Measurements from ENCODE around the gene ATP11A. TPM values are rescaled to one million over a fixed set of nuclear protein-coding genes. Genes with fewer than 3 reads are reported as not detected.

Gene ATP11A
- total RNA-seq, 1 experiment from 2014 or later = 9.4 TPM

GRCh38 chr13:112910016-112910415 is 220.2 kb downstream of the ATP11A start:
- no peaks in the 10 kb centered on the region for H3K9me3 ChIP-seq (ENCODE audit: low read depth, low read length, poor library complexity, severe bottlenecking)
- H3K36me3 ChIP-seq (ENCODE audit: insufficient read depth, low read length, poor library complexity, severe bottlenecking) = no peaks in the 10 kb centered on the region
- no peak for DNase-seq (ENCODE audit: low spot score)
- intact Hi-C loops (cut with micrococcal nuclease; ENCODE audit: unreplicated experiment) = no loop called here
- ChIA-PET CTCF (no interaction called here), POLR2A (ENCODE audit: low non-redundant PET) (no interaction called here)
- H3K4me1 ChIP-seq (ENCODE audit: insufficient read depth, low read length, poor library complexity, severe bottlenecking) = no peaks in the 10 kb centered on the region
- H3K4me3 ChIP-seq (ENCODE audit: low read depth, low read length, poor library complexity, severe bottlenecking) = no peak overlapping the region
- H3K27ac ChIP-seq (ENCODE audit: low read depth, low read length, poor library complexity, severe bottlenecking) = no peak overlapping the region
- no peak for TF ChIP-seq EZH2 (IDR thresholded peaks at IDR 0.05; ENCODE audit: borderline replicate concordance, low read depth, low read length, poor library complexity, severe bottlenecking)
- no peak for TF ChIP-seq CTCF (conservative IDR thresholded peaks at IDR 0.05; ENCODE audit: low read depth, low read length)
- BruUV-seq (replicated peaks) = no TSS peak
- H3K27me3 ChIP-seq (replicated peaks; ENCODE audit: insufficient read depth, low read depth, low read length, poor library complexity) = peaks cover 28% of the 10 kb centered on the region

- intact Hi-C loops (cut with micrococcal nuclease; ENCODE audit: unreplicated experiment) = no loop called here
Observed at GRCh38 chr13:112910616-112911280, 220.9 kb downstream of the ATP11A start.

GRCh38 chr13:112911285-112911701 is 221.5 kb downstream of the ATP11A start:
- H3K9me3 ChIP-seq (ENCODE audit: low read depth, low read length, poor library complexity, severe bottlenecking) = no peaks in the 10 kb centered on the region
- no peak overlapping the region for H3K4me3 ChIP-seq (ENCODE audit: low read depth, low read length, poor library complexity, severe bottlenecking)
- no peaks in the 10 kb centered on the region for H3K4me1 ChIP-seq (ENCODE audit: insufficient read depth, low read length, poor library complexity, severe bottlenecking)
- no peak for TF ChIP-seq EZH2 (IDR thresholded peaks at IDR 0.05; ENCODE audit: borderline replicate concordance, low read depth, low read length, poor library complexity, severe bottlenecking)
- no peak for TF ChIP-seq CTCF (conservative IDR thresholded peaks at IDR 0.05; ENCODE audit: low read depth, low read length)
- H3K27ac ChIP-seq (ENCODE audit: low read depth, low read length, poor library complexity, severe bottlenecking) = no peak overlapping the region
- H3K36me3 ChIP-seq (ENCODE audit: insufficient read depth, low read length, poor library complexity, severe bottlenecking) = no peaks in the 10 kb centered on the region
- no TSS peak for BruUV-seq (replicated peaks)
- H3K27me3 ChIP-seq (replicated peaks; ENCODE audit: insufficient read depth, low read depth, low read length, poor library complexity) = peaks cover 28% of the 10 kb centered on the region
- DNase-seq (ENCODE audit: low spot score) = no peak
- POLR2A ChIA-PET (ENCODE audit: low non-redundant PET) = no interaction called here
- intact Hi-C loops (cut with micrococcal nuclease; ENCODE audit: unreplicated experiment) = no loop called here
- CTCF ChIA-PET = no interaction called here

More at GRCh38 chr13:112910616-112911280, 220.9 kb downstream of the ATP11A start:
- Histone ChIP-seq H3K27ac (ENCODE audit: low read depth, low read length, poor library complexity, severe bottlenecking) (no peak overlapping the region), H3K4me1 (ENCODE audit: insufficient read depth, low read length, poor library complexity, severe bottlenecking) (no peaks in the 10 kb centered on the region), H3K4me3 (ENCODE audit: low read depth, low read length, poor library complexity, severe bottlenecking) (no peak overlapping the region), H3K27me3 (replicated peaks; ENCODE audit: insufficient read depth, low read depth, low read length, poor library complexity) (peaks cover 28% of the 10 kb centered on the region), H3K36me3 (ENCODE audit: insufficient read depth, low read length, poor library complexity, severe bottlenecking) (no peaks in the 10 kb centered on the region), H3K9me3 (ENCODE audit: low read depth, low read length, poor library complexity, severe bottlenecking) (no peaks in the 10 kb centered on the region)
- no TSS peak for BruUV-seq (replicated peaks)
- ChIA-PET POLR2A (ENCODE audit: low non-redundant PET) (no interaction called here), CTCF (no interaction called here)
- no peak for DNase-seq (ENCODE audit: low spot score)
- TF ChIP-seq EZH2 (IDR thresholded peaks at IDR 0.05; ENCODE audit: borderline replicate concordance, low read depth, low read length, poor library complexity, severe bottlenecking) (no peak), CTCF (conservative IDR thresholded peaks at IDR 0.05; ENCODE audit: low read depth, low read length) (no peak)
